OCI-LY7 (cell line): Measurements from ENCODE around the gene SOX21. TPM values are rescaled to one million over a fixed set of nuclear protein-coding genes. Genes with fewer than 3 reads are reported as not detected.

Source experiments
- BruUV-seq: library from RNA; stranded (reverse); fragments of 400-500 nt; replicated peaks from 2 replicates; lab custom pipeline; 2021; lab: Mats Ljungman, UMichigan
- CTCF ChIA-PET: fragments of 300-600 bp; sonication (Branson Sonifier 250); formaldehyde crosslinking; loops from one replicate; lab custom pipeline; 2022; ENCODE audit warnings: antibody characterized with exemption; ENCODE audit not compliant: unreplicated experiment; lab: Charles Lee
- POLR2A ChIA-PET: fragments of 300-600 bp; sonication (Branson Sonifier 250); formaldehyde crosslinking; loops from one replicate; lab custom pipeline; 2022; ENCODE audit warnings: antibody characterized with exemption; lab: Charles Lee
- DNase-seq: peaks from one replicate; pipeline ENCODE4 v3.0.0-alpha.2; 2015; ENCODE audit warnings: low spot score
- H2AFZ ChIP-seq: fragments of 200-600 bp; sonication (generic), shearing (Covaris generic); 2 replicates; pipeline ENCODE4 v1.6.1; 2014; ENCODE audit warnings: mild to moderate bottlenecking, antibody characterized with exemption, low read length, moderate library complexity
- H3K27ac ChIP-seq: fragments of 200-600 bp; sonication (generic); 2 replicates; pipeline ENCODE4 v1.5.1; 2014; ENCODE audit warnings: mixed run types, low read depth, mild to moderate bottlenecking, moderate library complexity, low read length, inconsistent platforms; ENCODE audit not compliant: poor library complexity, severe bottlenecking
- H3K36me3 ChIP-seq: fragments of 200-600 bp; sonication (generic); 2 replicates; pipeline ENCODE4 v1.6.1; 2014; ENCODE audit warnings: mild to moderate bottlenecking, antibody characterized with exemption, low read length, moderate library complexity, mixed read lengths; ENCODE audit not compliant: insufficient read depth
- H3K4me1 ChIP-seq: fragments of 200-600 bp; sonication (generic); 2 replicates; pipeline ENCODE4 v1.5.1; 2014; ENCODE audit warnings: mild to moderate bottlenecking, low read length; ENCODE audit not compliant: insufficient read depth, poor library complexity, severe bottlenecking
- H3K4me2 ChIP-seq: fragments of 200-600 bp; sonication (generic); 2 replicates; pipeline ENCODE4 v1.6.1; 2014; ENCODE audit warnings: mild to moderate bottlenecking, low read length
- H3K4me3 ChIP-seq: fragments of 200-600 bp; sonication (generic); 2 replicates; pipeline ENCODE4 v1.5.1; 2014; ENCODE audit warnings: mild to moderate bottlenecking, low read depth, low read length; ENCODE audit not compliant: poor library complexity, severe bottlenecking
- H3K79me2 ChIP-seq: fragments of 200-600 bp; sonication (generic); 2 replicates; pipeline ENCODE4 v1.6.1; 2016; ENCODE audit warnings: low read depth, mild to moderate bottlenecking, low read length, moderate library complexity, mixed read lengths; ENCODE audit not compliant: insufficient read depth
- H3K9me2 ChIP-seq: fragments of 200-600 bp; sonication (generic); 2 replicates; pipeline ENCODE4 v1.6.1; 2016; ENCODE audit warnings: mild to moderate bottlenecking, low read length, mixed read lengths; ENCODE audit not compliant: insufficient read depth
- H3K9me3 ChIP-seq: fragments of 200-600 bp; sonication (generic); 2 replicates; pipeline ENCODE4 v1.6.1; 2014; ENCODE audit warnings: mild to moderate bottlenecking, mixed run types, low read length, mixed read lengths
- H4K20me1 ChIP-seq: fragments of 200-600 bp; sonication (generic); 2 replicates; pipeline ENCODE4 v1.6.1; 2014; ENCODE audit warnings: mild to moderate bottlenecking, antibody characterized with exemption, low read length, moderate library complexity, mixed read lengths; ENCODE audit not compliant: insufficient read depth
- CTCF ChIP-seq: fragments of 200-600 bp; sonication (generic); conservative IDR thresholded peaks from 2 replicates; pipeline ENCODE4 v1.5.1; 2014; ENCODE audit warnings: mild to moderate bottlenecking, antibody characterized with exemption, low read length, moderate library complexity, mixed read lengths
- EZH2phosphoT487 ChIP-seq: fragments of 200-600 bp; sonication (generic); IDR thresholded peaks from 2 replicates; pipeline ENCODE4 v1.6.1; 2018; ENCODE audit warnings: low read depth, borderline replicate concordance, mild to moderate bottlenecking, mixed run types, antibody characterized with exemption, low read length, moderate library complexity, mixed read lengths
- intact Hi-C: fragments of 100-400 bp; cut with micrococcal nuclease; formaldehyde crosslinking; loops from one replicate; pipeline ENCODE4 v1.10.0; 2022; ENCODE audit not compliant: unreplicated experiment
- total RNA-seq, 2 experiments: library from RNA; depleted of rRNA in 1 of 2; stranded (reverse); fragments of >200 nt in 1 of 2; shearing (Covaris generic) in 1 of 2; gene quantifications; 2 replicates each; pipeline ENCODE4 v1.2.3, GENCODE V29; 2014 to 2022

The SOX21 gene
- total RNA-seq, 2 experiments from 2014 or later = not detected

- no peak for DNase-seq
- Histone ChIP-seq H3K4me1 (no peaks in the 10 kb centered on the region), H3K9me3 (no peaks in the 10 kb centered on the region), H3K27ac (no peak overlapping the region), H2AFZ (no peak overlapping the region), H4K20me1 (no peaks in the 10 kb centered on the region), H3K4me2 (no peak overlapping the region), H3K4me3 (no peak overlapping the region), H3K36me3 (no peaks in the 10 kb centered on the region), H3K79me2 (no peaks in the 10 kb centered on the region), H3K9me2 (no peaks in the 10 kb centered on the region)
- TF ChIP-seq CTCF = no peak
- TF ChIP-seq EZH2phosphoT487 = no peak
- ChIA-PET POLR2A (no interaction called here), CTCF (no interaction called here)
- intact Hi-C loops = no loop called here
- BruUV-seq = no TSS peak
These were observed 5.4 kb downstream of the SOX21 start for GRCh38 chr13:94706843-94707399.

- H3K4me1 ChIP-seq = no peaks in the 10 kb centered on the region
These were observed 6.1 kb downstream of the SOX21 start for GRCh38 chr13:94706101-94706842.

More at GRCh38 chr13:94706101-94706842, 6.1 kb downstream of the SOX21 start:
- no peaks in the 10 kb centered on the region for H4K20me1 ChIP-seq
- no peak overlapping the region for H2AFZ ChIP-seq
- intact Hi-C loops = no loop called here
- no peaks in the 10 kb centered on the region for H3K9me3 ChIP-seq
- DNase-seq = no peak
- H3K9me2 ChIP-seq = no peaks in the 10 kb centered on the region
- no peaks in the 10 kb centered on the region for H3K79me2 ChIP-seq
- ChIA-PET POLR2A (no interaction called here), CTCF (no interaction called here)
- TF ChIP-seq CTCF (no peak), EZH2phosphoT487 (no peak)
- BruUV-seq = no TSS peak
- no peak overlapping the region for H3K27ac ChIP-seq
- no peaks in the 10 kb centered on the region for H3K36me3 ChIP-seq
- H3K4me3 ChIP-seq = no peak overlapping the region
- H3K4me2 ChIP-seq = no peak overlapping the region
